WTC11 (cell line): ENCODE data around the gene PAOX. TPM values are rescaled to one million over a fixed set of nuclear protein-coding genes. Genes with fewer than 3 reads are reported as not detected.

ENCODE experiments used
- ATAC-seq: fragments of 200-7000 bp; cut with Tn5 transposase; 2 replicates; pipeline ENCODE4 v1.10.0; 2021; ENCODE audit warnings: mild to moderate bottlenecking, moderate library complexity
- CTCF ChIA-PET: fragments of 300-600 bp; sonication (Branson Sonifier 250); formaldehyde crosslinking; loops from one replicate; lab custom pipeline; 2021; ENCODE audit warnings: antibody characterized with exemption; lab: Charles Lee
- POLR2A ChIA-PET: fragments of 350-600 bp; sonication (Branson Sonifier 250); formaldehyde crosslinking; loops from one replicate; lab custom pipeline; 2021; ENCODE audit warnings: antibody characterized with exemption; lab: Charles Lee
- DNase-seq: peaks from one replicate; pipeline ENCODE4 v3.0.0; 2021; ENCODE audit warnings: low spot score
- H3K27ac Mint-ChIP-seq: 2 replicates; pipeline ENCODE4 v1.8.0; 2021; ENCODE audit warnings: mixed read lengths
- H3K27me3 Mint-ChIP-seq: 2 replicates; pipeline ENCODE4 v1.8.0; 2021; ENCODE audit warnings: low read depth, mild to moderate bottlenecking, moderate library complexity, mixed read lengths
- H3K36me3 Mint-ChIP-seq: 2 replicates; pipeline ENCODE4 v1.8.0; 2021; ENCODE audit warnings: mixed read lengths
- H3K4me1 Mint-ChIP-seq: 2 replicates; pipeline ENCODE4 v1.8.0; 2022; ENCODE audit warnings: mixed read lengths
- H3K4me3 Mint-ChIP-seq: 2 replicates; pipeline ENCODE4 v1.8.0; 2021; ENCODE audit warnings: mild to moderate bottlenecking, moderate library complexity, mixed read lengths
- H3K9me3 Mint-ChIP-seq: 2 replicates; pipeline ENCODE4 v1.8.0; 2021; ENCODE audit warnings: mixed read lengths
- ELF4 ChIP-seq: sonication (generic); formaldehyde crosslinking; IDR thresholded peaks from 2 replicates; pipeline ENCODE4 v1.8.1; 2022; ENCODE audit warnings: low read depth, mild to moderate bottlenecking, moderate library complexity, missing genetic modification reagents
- ETV6 ChIP-seq: sonication (generic); formaldehyde crosslinking; IDR thresholded peaks from 2 replicates; pipeline ENCODE4 v1.8.1; 2022; ENCODE audit warnings: mild to moderate bottlenecking, missing genetic modification reagents
- GABPB1 ChIP-seq: sonication (generic); formaldehyde crosslinking; IDR thresholded peaks from 2 replicates; pipeline ENCODE4 v1.8.1; 2023; ENCODE audit warnings: mild to moderate bottlenecking, missing genetic modification reagents
- GRHL2 ChIP-seq: fragments of 250-450 bp; sonication (Bioruptor Pico); IDR thresholded peaks from 2 replicates; pipeline ENCODE4 v1.8.0; 2022; ENCODE audit warnings: mild to moderate bottlenecking, moderate library complexity; ENCODE audit not compliant: insufficient replicate concordance, severe bottlenecking
- MXD4 ChIP-seq: fragments of 250-450 bp; sonication (Bioruptor Pico); IDR thresholded peaks from 2 replicates; pipeline ENCODE4 v1.8.0; 2021; ENCODE audit warnings: mild to moderate bottlenecking, moderate library complexity, borderline replicate concordance
- MYBL2 ChIP-seq: sonication (generic); formaldehyde crosslinking; IDR thresholded peaks from 2 replicates; pipeline ENCODE4 v1.8.1; 2023; ENCODE audit warnings: mild to moderate bottlenecking, moderate library complexity, missing genetic modification reagents
- NFATC4 ChIP-seq: fragments of 250-450 bp; sonication (Bioruptor Pico); IDR thresholded peaks from 2 replicates; pipeline ENCODE4 v1.9.0; 2021; ENCODE audit warnings: mild to moderate bottlenecking
- PREB ChIP-seq: sonication (generic); formaldehyde crosslinking; IDR thresholded peaks from 2 replicates; pipeline ENCODE4 v1.8.1; 2022; ENCODE audit warnings: mild to moderate bottlenecking, missing genetic modification reagents, moderate library complexity, borderline replicate concordance
- PRRX2 ChIP-seq: fragments of 250-450 bp; sonication (Bioruptor Pico); IDR thresholded peaks from 2 replicates; pipeline ENCODE4 v1.8.0; 2021; ENCODE audit warnings: mild to moderate bottlenecking
- RELA ChIP-seq: sonication (generic); formaldehyde crosslinking; IDR thresholded peaks from 2 replicates; pipeline ENCODE4 v1.8.1; 2022; ENCODE audit warnings: missing genetic modification reagents, mild to moderate bottlenecking, borderline replicate concordance
- STAT6 ChIP-seq: sonication (generic); formaldehyde crosslinking; conservative IDR thresholded peaks from 2 replicates; pipeline ENCODE4 v1.8.1; 2023; ENCODE audit warnings: mild to moderate bottlenecking, low read depth, missing genetic modification reagents, moderate library complexity
- TEAD4 ChIP-seq: sonication (generic); formaldehyde crosslinking; IDR thresholded peaks from 2 replicates; pipeline ENCODE4 v1.8.0; 2022; ENCODE audit warnings: mild to moderate bottlenecking, missing genetic modification reagents
- ZNF121 ChIP-seq: sonication (generic); formaldehyde crosslinking; IDR thresholded peaks from 2 replicates; pipeline ENCODE4 v1.8.0; 2023; ENCODE audit warnings: missing genetic modification reagents
- ZNF232 ChIP-seq: sonication (generic); formaldehyde crosslinking; IDR thresholded peaks from 2 replicates; pipeline ENCODE4 v1.8.0; 2022; ENCODE audit warnings: mild to moderate bottlenecking, missing genetic modification reagents
- ZNF263 ChIP-seq: sonication (generic); formaldehyde crosslinking; IDR thresholded peaks from 2 replicates; pipeline ENCODE4 v1.8.1; 2022; ENCODE audit warnings: low read depth, mild to moderate bottlenecking, moderate library complexity, missing genetic modification reagents
- ZNF396 ChIP-seq: fragments of 250-450 bp; sonication (Bioruptor Pico); IDR thresholded peaks from 2 replicates; pipeline ENCODE4 v1.8.0; 2021; ENCODE audit warnings: mild to moderate bottlenecking, moderate library complexity, borderline replicate concordance
- ZNF423 ChIP-seq: fragments of 250-450 bp; sonication (Bioruptor Pico); IDR thresholded peaks from 2 replicates; pipeline ENCODE4 v2.1.2; 2022; ENCODE audit warnings: mild to moderate bottlenecking, moderate library complexity
- ZNF512 ChIP-seq: sonication (generic); formaldehyde crosslinking; IDR thresholded peaks from 2 replicates; pipeline ENCODE4 v1.8.1; 2022; ENCODE audit warnings: missing genetic modification reagents, borderline replicate concordance
- ZNF532 ChIP-seq: fragments of 250-450 bp; sonication (Bioruptor Pico); IDR thresholded peaks from 2 replicates; pipeline ENCODE4 v1.9.0; 2021; ENCODE audit warnings: mild to moderate bottlenecking, borderline replicate concordance
- total RNA-seq: library from RNA; stranded (reverse); gene quantifications from 3 replicates; pipeline ENCODE4 v1.2.3, GENCODE V29; 2021
- TF ChIP-seq, protein P1 (sequence below): sonication (generic); formaldehyde crosslinking; IDR thresholded peaks from 2 replicates; pipeline ENCODE4 v1.8.0; 2022; ENCODE audit warnings: mild to moderate bottlenecking, missing genetic modification reagents
- TF ChIP-seq, protein P2 (sequence below): sonication (generic); formaldehyde crosslinking; conservative IDR thresholded peaks from 2 replicates; pipeline ENCODE4 v1.8.1; 2022; ENCODE audit warnings: mild to moderate bottlenecking, missing genetic modification reagents

Gene PAOX
- total RNA-seq, 1 experiment from 2014 or later, result 3.6 TPM

DNA sequence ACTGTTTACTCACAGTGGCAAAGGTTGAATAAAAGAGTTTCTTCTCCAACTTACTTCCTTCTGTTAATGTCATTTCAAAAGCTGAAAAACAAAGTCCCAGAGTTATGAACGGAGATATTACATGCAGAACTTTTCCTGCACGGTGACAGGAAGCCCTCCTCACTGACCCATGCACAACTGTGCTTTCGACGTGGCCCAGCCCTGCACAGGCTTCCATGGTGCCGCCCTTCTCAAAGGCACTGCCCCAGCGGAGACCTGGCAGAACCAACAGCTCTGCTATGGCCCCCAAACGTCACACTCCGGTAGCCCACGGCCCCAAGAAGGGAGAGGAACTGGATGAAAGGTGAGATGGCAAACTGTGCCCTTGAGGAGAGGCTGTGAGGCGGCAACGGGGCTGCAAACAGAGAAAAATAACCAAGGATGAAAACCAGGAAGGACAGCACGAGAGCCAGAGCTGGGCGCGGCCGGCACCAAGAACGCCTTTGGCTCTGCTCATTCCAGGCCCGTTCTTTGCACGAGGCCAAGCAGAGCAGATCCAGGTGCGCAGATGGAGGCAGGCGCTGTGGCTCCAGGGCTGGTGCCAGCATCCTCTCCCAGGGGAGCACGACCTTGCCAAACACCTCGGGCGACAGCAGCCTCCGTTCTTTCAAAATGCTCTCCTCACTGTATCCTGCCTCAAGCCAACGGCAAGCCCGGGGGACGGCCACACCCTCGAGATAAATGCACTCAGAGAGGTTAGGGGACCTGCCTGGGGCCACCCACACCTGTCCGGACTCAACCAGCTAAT lies 14.2 kb upstream of the PAOX start (continued):
- TF ChIP-seq, protein P1, sequence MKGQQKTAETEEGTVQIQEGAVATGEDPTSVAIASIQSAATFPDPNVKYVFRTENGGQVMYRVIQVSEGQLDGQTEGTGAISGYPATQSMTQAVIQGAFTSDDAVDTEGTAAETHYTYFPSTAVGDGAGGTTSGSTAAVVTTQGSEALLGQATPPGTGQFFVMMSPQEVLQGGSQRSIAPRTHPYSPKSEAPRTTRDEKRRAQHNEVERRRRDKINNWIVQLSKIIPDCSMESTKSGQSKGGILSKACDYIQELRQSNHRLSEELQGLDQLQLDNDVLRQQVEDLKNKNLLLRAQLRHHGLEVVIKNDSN, result no peak
- no peak for TF ChIP-seq ZNF232 (CRISPR knock-in tag)
- no peak for TF ChIP-seq ZNF512
- TF ChIP-seq ETV6 (CRISPR knock-in tag), result no peak

DNA sequence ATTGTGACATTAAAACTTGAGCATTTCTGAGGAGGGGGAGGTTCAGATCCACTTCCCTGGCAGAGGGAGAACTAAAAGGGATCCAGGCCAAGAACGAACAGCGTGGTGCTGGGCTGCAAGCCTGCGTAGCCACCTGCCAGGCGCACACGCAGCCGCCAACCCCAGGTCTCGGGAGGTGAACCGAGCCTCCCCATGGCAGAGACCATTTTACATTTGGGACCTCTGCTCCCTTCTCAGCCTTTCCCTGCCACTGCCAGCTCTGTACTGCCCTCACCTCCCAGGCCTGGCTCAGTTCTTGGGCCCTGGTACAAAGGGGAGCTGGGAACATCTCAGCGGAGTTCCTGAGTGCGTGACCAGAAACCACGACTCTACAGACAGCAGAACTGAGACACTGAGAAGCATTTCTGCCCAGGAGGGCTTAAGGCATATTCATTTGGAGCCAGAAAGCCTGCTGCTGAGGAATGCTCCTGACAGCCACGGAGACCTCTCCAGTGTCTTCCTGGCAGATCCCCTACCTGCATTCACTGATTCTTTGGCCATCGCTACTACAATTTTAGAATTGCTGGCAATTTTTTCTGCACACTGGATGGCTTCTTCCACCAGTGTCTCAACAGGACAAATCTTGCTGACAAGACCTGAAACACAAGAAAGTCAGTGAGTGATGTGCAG lies 13.5 kb upstream of the PAOX start:
- ChIA-PET POLR2A (no interaction called here), CTCF (no interaction called here)
- Mint-ChIP-seq H3K27ac (no peak overlapping the region), H3K27me3 (peaks cover 4% of the 10 kb centered on the region), H3K4me1 (no peaks in the 10 kb centered on the region), H3K9me3 (no peaks in the 10 kb centered on the region), H3K36me3 (peaks cover 56% of the 10 kb centered on the region), H3K4me3 (no peak overlapping the region)
- TF ChIP-seq MXD4 (CRISPR knock-in tag) (no peak), ZNF263 (CRISPR knock-in tag) (no peak), ELF4 (no peak), PRRX2 (CRISPR knock-in tag) (no peak), ZNF532 (CRISPR knock-in tag) (no peak), PREB (CRISPR knock-in tag) (no peak), STAT6 (CRISPR knock-in tag) (no peak), ZNF423 (CRISPR knock-in tag) (no peak), RELA (CRISPR knock-in tag) (no peak), ZNF121 (CRISPR knock-in tag) (no peak), ZNF396 (CRISPR knock-in tag) (no peak), GABPB1 (CRISPR knock-in tag) (no peak), TEAD4 (CRISPR knock-in tag) (no peak), NFATC4 (no peak), ZNF512 (no peak), MYBL2 (CRISPR knock-in tag) (no peak), GRHL2 (no peak)
- TF ChIP-seq, protein P2, sequence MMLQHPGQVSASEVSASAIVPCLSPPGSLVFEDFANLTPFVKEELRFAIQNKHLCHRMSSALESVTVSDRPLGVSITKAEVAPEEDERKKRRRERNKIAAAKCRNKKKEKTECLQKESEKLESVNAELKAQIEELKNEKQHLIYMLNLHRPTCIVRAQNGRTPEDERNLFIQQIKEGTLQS (CRISPR knock-in tag), result no peak
- TF ChIP-seq, protein P1, result no peak
- DNase-seq (no peak), ATAC-seq (no peak)
